A549 (cell line): ENCODE measurements around the gene C20orf204. TPM values are rescaled to one million over a fixed set of nuclear protein-coding genes. Genes with fewer than 3 reads are reported as not detected.

ENCODE experiments used
- ATAC-seq, 2 experiments: fragments of 200-7000 bp in 1 of 2; fragments of >200 bp in 1 of 2; cut with Nextera tagmentation in 1 of 2; cut with Tn5 transposase in 1 of 2; 3 replicates each; pipeline versions ENCODE4 v1.8.0 to v1.9.1; 2018 to 2020; ENCODE audit warnings: mild to moderate bottlenecking in 1 of 2, moderate library complexity in 1 of 2
- CTCF ChIA-PET: fragments of 300-600 bp; sonication (Branson Sonifier 250); formaldehyde crosslinking; extraction: SDS; loops from one replicate; lab custom pipeline; 2021; ENCODE audit warnings: antibody characterized with exemption, inconsistent platforms; lab: Yijun Ruan, JAX
- POLR2A ChIA-PET: fragments of 350-600 bp; formaldehyde crosslinking; extraction: SDS; loops from one replicate; lab custom pipeline; 2021; ENCODE audit warnings: antibody characterized with exemption, inconsistent platforms; lab: Yijun Ruan, JAX
- DNase-seq, 2 experiments: peaks; one replicate each; pipeline versions ENCODE4 v3.0.0 to v3.0.0-alpha.2; 2011 to 2016; ENCODE audit warnings: low read depth in 1 of 2, low spot score in 1 of 2
- FAIRE-seq: peaks from 2 replicates; lab custom pipeline; 2011; peaks lifted over from hg19 to GRCh38; lab: Jason Lieb, UNC
- H3K27ac ChIP-seq, 2 experiments: fragments of >200 bp; sonication (Bioruptor Twin); formaldehyde crosslinking; 3 replicates each; pipeline ENCODE4 v1.5.1; 2016 to 2017
- H3K4me1 ChIP-seq: fragments of >200 bp; sonication (Bioruptor Twin); formaldehyde crosslinking; 3 replicates; pipeline ENCODE4 v1.6.1; 2016
- H3K4me2 ChIP-seq: fragments of >200 bp; sonication (Bioruptor Twin); formaldehyde crosslinking; 3 replicates; pipeline ENCODE4 v1.6.1; 2016
- H3K4me3 ChIP-seq: fragments of >200 bp; sonication (Bioruptor Twin); formaldehyde crosslinking; 3 replicates; pipeline ENCODE4 v1.5.1; 2016
- H3K9me3 ChIP-seq: fragments of >200 bp; sonication (Bioruptor Twin); formaldehyde crosslinking; 3 replicates; pipeline ENCODE4 v1.6.1; 2016
- CBX8 ChIP-seq: fragments of 200-600 bp; sonication (generic); IDR thresholded peaks from 2 replicates; pipeline ENCODE4 v1.6.1; 2016
- CEBPB ChIP-seq, 2 experiments: fragments of >200 bp in 1 of 2; sonication (Bioruptor Twin) in 1 of 2; formaldehyde crosslinking in 1 of 2; IDR thresholded peaks; 2 replicates each; pipeline ENCODE4 v1.6.1; 2012 to 2016
- EHF ChIP-seq: fragments of 250-450 bp; sonication (Bioruptor Pico); IDR thresholded peaks from 2 replicates; pipeline ENCODE4 v1.5.0; 2020; ENCODE audit warnings: mild to moderate bottlenecking
- EP300 ChIP-seq, 2 experiments: fragments of >200 bp; sonication (Bioruptor Twin); formaldehyde crosslinking; IDR thresholded peaks; 2 replicates in 1 of 2; 3 replicates in 1 of 2; pipeline ENCODE4 v1.6.1; 2016 to 2017
- ESRRA ChIP-seq: fragments of 150-350 bp; IDR thresholded peaks from 2 replicates; pipeline ENCODE4 v1.6.1; 2014; ENCODE audit warnings: mild to moderate bottlenecking, low read length, borderline replicate concordance
- FOSB ChIP-seq: fragments of 250-450 bp; sonication (Bioruptor Pico); IDR thresholded peaks from 2 replicates; pipeline ENCODE4 v1.5.0; 2020; ENCODE audit warnings: mild to moderate bottlenecking, moderate library complexity
- FOSL2 ChIP-seq, 2 experiments: fragments of 450-650 bp in 1 of 2; fragments of >200 bp in 1 of 2; sonication (Bioruptor Twin) in 1 of 2; formaldehyde crosslinking; IDR thresholded peaks; 2 replicates each; pipeline versions ENCODE4 v1.5.0 to v1.6.1; 2016 to 2020; ENCODE audit warnings: mild to moderate bottlenecking in 1 of 2, moderate library complexity in 1 of 2
- HDAC2 ChIP-seq: fragments of 200-600 bp; sonication (generic); IDR thresholded peaks from 2 replicates; pipeline ENCODE4 v1.6.1; 2016
- HOXA7 ChIP-seq: fragments of 250-450 bp; sonication (Bioruptor Pico); IDR thresholded peaks from 2 replicates; pipeline ENCODE4 v1.5.0; 2020; ENCODE audit warnings: mild to moderate bottlenecking, moderate library complexity
- HOXB5 ChIP-seq: fragments of 250-450 bp; sonication (Bioruptor Pico); IDR thresholded peaks from 2 replicates; pipeline ENCODE4 v1.5.0; 2020; ENCODE audit warnings: mild to moderate bottlenecking, moderate library complexity
- JUNB ChIP-seq: fragments of >200 bp; sonication (Bioruptor Twin); formaldehyde crosslinking; IDR thresholded peaks from 2 replicates; pipeline ENCODE4 v1.6.1; 2016
- MAFK ChIP-seq: fragments of 450-650 bp; IDR thresholded peaks from 2 replicates; pipeline ENCODE4 v1.6.1; 2014; ENCODE audit not compliant: partially characterized antibody
- MAZ ChIP-seq: fragments of 150-350 bp; IDR thresholded peaks from 2 replicates; pipeline ENCODE4 v1.6.1; 2014; ENCODE audit warnings: antibody characterized with exemption, low read depth, low read length, borderline replicate concordance
- MYC ChIP-seq: IDR thresholded peaks from 2 replicates; pipeline ENCODE4 v1.6.1; 2012; ENCODE audit warnings: mild to moderate bottlenecking, inconsistent platforms, low read length, improper control_type of control experiment, borderline replicate concordance
- NFE2L2 ChIP-seq: fragments of 150-350 bp; conservative IDR thresholded peaks from 2 replicates; pipeline ENCODE4 v1.6.1; 2014; ENCODE audit warnings: low read length
- NPAS2 ChIP-seq: fragments of 250-450 bp; sonication (Bioruptor Pico); IDR thresholded peaks from 2 replicates; pipeline ENCODE4 v1.8.0; 2022; ENCODE audit warnings: mild to moderate bottlenecking, moderate library complexity, borderline replicate concordance
- POLR2AphosphoS2 ChIP-seq: conservative IDR thresholded peaks from 2 replicates; pipeline ENCODE4 v1.6.1; 2012; ENCODE audit warnings: low read length, improper control_type of control experiment, inconsistent platforms
- RAD21 ChIP-seq, 2 experiments: fragments of >200 bp in 1 of 2; sonication (Bioruptor Twin) in 1 of 2; formaldehyde crosslinking in 1 of 2; IDR thresholded peaks in 1 of 2; conservative IDR thresholded peaks in 1 of 2; 2 replicates in 1 of 2; 3 replicates in 1 of 2; pipeline ENCODE4 v1.6.1; 2012 to 2018; ENCODE audit warnings: inconsistent platforms in 1 of 2
- SREBF2 ChIP-seq: fragments of 450-650 bp; IDR thresholded peaks from 2 replicates; pipeline ENCODE4 v1.6.1; 2014; ENCODE audit warnings: mild to moderate bottlenecking, moderate library complexity
- TFCP2L1 ChIP-seq: fragments of 250-450 bp; sonication (Bioruptor Pico); IDR thresholded peaks from 2 replicates; pipeline ENCODE4 v1.5.0; 2021; ENCODE audit warnings: mild to moderate bottlenecking
- WGBS: methylation state at CpG from one replicate; pipeline ENCODE4 v1.1.6; 2017; ENCODE audit errors: missing lambda C conversion rate; 5-methylcytosine and 5-hydroxymethylcytosine counted together
- polyA plus RNA-seq, 4 experiments: library from polyadenylated mRNA; depleted of rRNA in 3 of 4; stranded (reverse); fragments of >200 nt; fragmentation: RNase III in 1 of 4; extraction: RNeasy Plus Mini Kit Qiagen cat#74134 plus additional on column Dnase treatment in 1 of 4; gene quantifications; 2 replicates in 3 of 4; 3 replicates in 1 of 4; pipeline ENCODE4 v1.2.3, GENCODE V29; 2011 to 2017
- TF ChIP-seq, protein P1 (sequence below): IDR thresholded peaks from 2 replicates; pipeline ENCODE4 v1.6.1; 2012
- TF ChIP-seq, protein P2 (sequence below): fragments of 250-450 bp; sonication (Bioruptor Pico); IDR thresholded peaks from 2 replicates; pipeline ENCODE4 v1.5.0; 2020; ENCODE audit warnings: low read depth, mild to moderate bottlenecking, moderate library complexity
- TF ChIP-seq, protein P3 (sequence below): fragments of >200 bp; sonication (Bioruptor Twin); formaldehyde crosslinking; IDR thresholded peaks from 3 replicates; pipeline ENCODE4 v1.6.1; 2016

Gene C20orf204
- polyA plus RNA-seq, 2 of the 4 experiments (the other 2 are of a cell fraction) = 0.21 to 0.59 TPM

GRCh38 chr20:64073476-64074183 lies 37.6 kb downstream of the C20orf204 start:
- FAIRE-seq = no peak
- DNase-seq = no peak
- H3K4me2 ChIP-seq = no peak overlapping the region
- WGBS = 96% methylated on average over 22 of the region's 37 CpGs
- H3K27ac ChIP-seq = no peak overlapping the region
- peaks cover 9% of the 10 kb centered on the region for H3K4me1 ChIP-seq
- ATAC-seq = no peak
- H3K4me3 ChIP-seq = no peak overlapping the region
- ChIA-PET CTCF (interaction anchor here (0.6 to 3.9 kb wide), 8 partner anchors 9 to 441 kb away, joined by 3 to 23 read pairs (median 5); partner anchors contain the start of gene LKAAEAR1), POLR2A (no interaction called here)
- TF ChIP-seq NFE2L2 = no peak
- TF ChIP-seq FOSL2 (IDR thresholded peaks at IDR 0.05) = no peak
- TF ChIP-seq FOSL2 (CRISPR knock-in tag; IDR thresholded peaks at IDR 0.05) = no peak
- no peak for TF ChIP-seq ESRRA
- no peak for TF ChIP-seq RAD21 (conservative IDR thresholded peaks at IDR 0.05 in 1 of 2, IDR thresholded peaks at IDR 0.05 in 1 of 2)
- TF ChIP-seq, protein P1, sequence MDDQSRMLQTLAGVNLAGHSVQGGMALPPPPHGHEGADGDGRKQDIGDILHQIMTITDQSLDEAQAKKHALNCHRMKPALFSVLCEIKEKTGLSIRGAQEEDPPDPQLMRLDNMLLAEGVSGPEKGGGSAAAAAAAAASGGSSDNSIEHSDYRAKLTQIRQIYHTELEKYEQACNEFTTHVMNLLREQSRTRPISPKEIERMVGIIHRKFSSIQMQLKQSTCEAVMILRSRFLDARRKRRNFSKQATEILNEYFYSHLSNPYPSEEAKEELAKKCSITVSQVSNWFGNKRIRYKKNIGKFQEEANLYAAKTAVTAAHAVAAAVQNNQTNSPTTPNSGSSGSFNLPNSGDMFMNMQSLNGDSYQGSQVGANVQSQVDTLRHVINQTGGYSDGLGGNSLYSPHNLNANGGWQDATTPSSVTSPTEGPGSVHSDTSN = no peak
- no peak for TF ChIP-seq SREBF2
- no peak for TF ChIP-seq HOXA7 (CRISPR knock-in tag)
- no peak for TF ChIP-seq CBX8
- TF ChIP-seq JUNB = no peak
- TF ChIP-seq FOSB (CRISPR knock-in tag) = no peak
- TF ChIP-seq EP300 (IDR thresholded peaks at IDR 0.05) = no peak
- no peak for TF ChIP-seq EHF (CRISPR knock-in tag)
- TF ChIP-seq CEBPB (IDR thresholded peaks at IDR 0.05) = no peak
- H3K9me3 ChIP-seq = no peaks in the 10 kb centered on the region

- ChIA-PET POLR2A (no interaction called here), CTCF (interaction anchor here (0.6 to 3.9 kb wide), 5 partner anchors 9 to 442 kb away, joined by 3 to 23 read pairs (median 6); partner anchors contain the start of gene LKAAEAR1)
- FAIRE-seq (no peak), DNase-seq (no peak), ATAC-seq (no peak)
- H3K9me3 ChIP-seq = no peaks in the 10 kb centered on the region
- peaks cover 14% of the 10 kb centered on the region for H3K4me1 ChIP-seq
- no peak overlapping the region for H3K27ac ChIP-seq
- H3K4me2 ChIP-seq = no peak overlapping the region
- H3K4me3 ChIP-seq = no peak overlapping the region
- TF ChIP-seq FOSL2 (IDR thresholded peaks at IDR 0.05) (no peak), FOSL2 (CRISPR knock-in tag; IDR thresholded peaks at IDR 0.05) (no peak), HOXB5 (CRISPR knock-in tag) (no peak)
- TF ChIP-seq, protein P1 = no peak
- TF ChIP-seq, all 56 proteins: peak for 0
- 94% methylated on average over 26 of the region's 28 CpGs for WGBS
Observed at GRCh38 chr20:64074184-64074789, 38.3 kb downstream of the C20orf204 start.

DNA sequence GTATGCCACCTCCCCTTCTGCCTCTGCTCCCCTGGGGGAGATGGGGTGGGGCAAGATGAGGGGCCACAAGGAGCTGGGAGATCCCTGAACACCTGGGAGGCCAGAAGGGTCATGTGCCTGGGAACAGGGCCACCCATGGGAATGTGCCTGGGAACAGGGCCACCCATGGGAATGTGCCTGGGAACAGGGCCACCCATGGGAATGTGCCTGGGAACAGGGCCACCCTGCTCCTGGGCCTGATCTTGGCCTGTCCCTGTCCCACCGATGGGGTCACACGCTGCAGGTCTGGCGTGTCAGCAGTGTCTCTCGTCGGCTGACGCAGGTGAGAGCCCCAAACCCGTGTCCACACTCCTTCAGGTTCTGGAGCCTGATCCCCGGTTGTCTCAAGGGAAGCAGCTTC lies 39.0 kb downstream of the C20orf204 start:
- WGBS = 94% methylated on average over 8 of the region's 8 CpGs
- POLR2A ChIA-PET = no interaction called here
- no peak for FAIRE-seq
- Histone ChIP-seq H3K4me2 (no peak overlapping the region), H3K4me3 (no peak overlapping the region), H3K4me1 (peaks cover 14% of the 10 kb centered on the region), H3K9me3 (no peaks in the 10 kb centered on the region), H3K27ac (no peak overlapping the region)
- CTCF ChIA-PET = interaction anchor here (0.6 to 2.9 kb wide), 5 partner anchors 9 to 46 kb away, joined by 3 to 11 read pairs (median 6); partner anchors contain the start of gene LKAAEAR1
- DNase-seq = no peak
- no peak for ATAC-seq
- TF ChIP-seq, protein P2, sequence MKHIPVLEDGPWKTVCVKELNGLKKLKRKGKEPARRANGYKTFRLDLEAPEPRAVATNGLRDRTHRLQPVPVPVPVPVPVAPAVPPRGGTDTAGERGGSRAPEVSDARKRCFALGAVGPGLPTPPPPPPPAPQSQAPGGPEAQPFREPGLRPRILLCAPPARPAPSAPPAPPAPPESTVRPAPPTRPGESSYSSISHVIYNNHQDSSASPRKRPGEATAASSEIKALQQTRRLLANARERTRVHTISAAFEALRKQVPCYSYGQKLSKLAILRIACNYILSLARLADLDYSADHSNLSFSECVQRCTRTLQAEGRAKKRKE (CRISPR knock-in tag) = no peak
- TF ChIP-seq MYC (no peak), ESRRA (no peak), NPAS2 (no peak), POLR2AphosphoS2 (no peak), HOXB5 (CRISPR knock-in tag) (no peak), HDAC2 (no peak), MAZ (no peak), TFCP2L1 (CRISPR knock-in tag) (no peak), MAFK (no peak)
- TF ChIP-seq, protein P3, sequence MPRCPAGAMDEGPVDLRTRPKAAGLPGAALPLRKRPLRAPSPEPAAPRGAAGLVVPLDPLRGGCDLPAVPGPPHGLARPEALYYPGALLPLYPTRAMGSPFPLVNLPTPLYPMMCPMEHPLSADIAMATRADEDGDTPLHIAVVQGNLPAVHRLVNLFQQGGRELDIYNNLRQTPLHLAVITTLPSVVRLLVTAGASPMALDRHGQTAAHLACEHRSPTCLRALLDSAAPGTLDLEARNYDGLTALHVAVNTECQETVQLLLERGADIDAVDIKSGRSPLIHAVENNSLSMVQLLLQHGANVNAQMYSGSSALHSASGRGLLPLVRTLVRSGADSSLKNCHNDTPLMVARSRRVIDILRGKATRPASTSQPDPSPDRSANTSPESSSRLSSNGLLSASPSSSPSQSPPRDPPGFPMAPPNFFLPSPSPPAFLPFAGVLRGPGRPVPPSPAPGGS = no peak
